ELF-1 (cell line): ENCODE results near the gene TMEM40.
"Not testable (repeated sequence)": the region's sequence is repeated elsewhere in the genome, so short reads cannot be mapped to it uniquely, and the experiment has no call there.

Experiments used
- DNase-seq: peaks from one replicate; pipeline ENCODE4 v3.0.0-alpha.2; 2016; ENCODE audit warnings: low read depth, low spot score

Gene TMEM40

GRCh38 chr3:12775970-12776369 lies 16.9 kb upstream of the TMEM40 start:
- not testable (repeated sequence) for DNase-seq

GRCh38 chr3:12775226-12775625 lies 16.2 kb upstream of the TMEM40 start:
- no peak for DNase-seq

GRCh38 chr3:12774619-12775018 lies 15.6 kb upstream of the TMEM40 start:
- DNase-seq, result no peak

- no peak for DNase-seq
Observed at GRCh38 chr3:12773710-12774086, 14.6 kb upstream of the TMEM40 start.

- no peak for DNase-seq
Observed at GRCh38 chr3:12773030-12773709, 14.1 kb upstream of the TMEM40 start.

- DNase-seq, result no peak
Observed at GRCh38 chr3:12772462-12772861, 13.4 kb upstream of the TMEM40 start.

GRCh38 chr3:12771236-12771635 lies 12.2 kb upstream of the TMEM40 start:
- no peak for DNase-seq

GRCh38 chr3:12769761-12770160 lies 10.7 kb upstream of the TMEM40 start:
- DNase-seq, result no peak

- DNase-seq, result peak; percentile 67
Observed at GRCh38 chr3:12768579-12769527, 9.8 kb upstream of the TMEM40 start.

- no peak for DNase-seq
Observed at GRCh38 chr3:12766541-12766940, 7.5 kb upstream of the TMEM40 start.

- DNase-seq, result no peak
Observed at GRCh38 chr3:12764171-12764776, 5.2 kb upstream of the TMEM40 start.

- peak; percentile 73 for DNase-seq
Observed at GRCh38 chr3:12759693-12760565, 870 bp upstream of the TMEM40 start.

- DNase-seq, result no peak
Observed at GRCh38 chr3:12758025-12758781, 856 bp downstream of the TMEM40 start.

GRCh38 chr3:12756635-12757034 lies 2.4 kb downstream of the TMEM40 start:
- no peak for DNase-seq

GRCh38 chr3:12756175-12756574 lies 2.9 kb downstream of the TMEM40 start:
- DNase-seq, result no peak

- no peak for DNase-seq
Observed at GRCh38 chr3:12755754-12756153, 3.3 kb downstream of the TMEM40 start.

- no peak for DNase-seq
Observed at GRCh38 chr3:12754313-12754712, 4.7 kb downstream of the TMEM40 start.

- no peak for DNase-seq
Observed at GRCh38 chr3:12753275-12754028, 5.6 kb downstream of the TMEM40 start.

- no peak for DNase-seq
Observed at GRCh38 chr3:12752809-12753208, 6.2 kb downstream of the TMEM40 start.

GRCh38 chr3:12752102-12752501 lies 7.0 kb downstream of the TMEM40 start:
- no peak for DNase-seq
